Measurements from ENCODE around the gene GCFC2. TPM values are rescaled to one million over a fixed set of nuclear protein-coding genes. Genes with fewer than 3 reads are reported as not detected.

GCFC2 gene
- total RNA-seq, 1 experiment from 2014 or later: 20.1 TPM

DNA sequence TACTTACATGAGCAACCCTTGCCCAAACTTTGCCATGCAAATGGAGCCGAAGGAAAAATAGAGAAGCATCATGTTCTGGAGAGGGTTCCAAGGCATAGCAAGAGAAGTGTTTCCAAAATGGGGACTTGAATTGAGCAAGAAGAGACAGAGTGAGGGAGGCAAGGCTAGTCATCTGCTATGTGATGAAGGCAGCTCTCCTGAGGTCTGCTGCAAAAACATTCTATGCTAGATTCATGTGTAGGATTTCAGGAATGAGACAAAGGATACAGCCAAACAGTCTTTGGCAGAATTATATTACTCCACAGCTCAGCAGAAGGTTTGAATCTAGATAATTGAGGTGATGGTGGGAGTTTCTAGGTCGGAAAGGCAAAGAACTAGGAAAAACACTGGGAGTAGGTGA is 88.2 kb downstream of the GCFC2 start:
- no peaks in the 10 kb centered on the region for H3K9me3 ChIP-seq (ENCODE audit: control insufficient read depth in 1 of 2, insufficient read depth in 1 of 2, low read depth in 1 of 2, low read length in 2 of 2)
- H3K4me2 ChIP-seq (ENCODE audit: low read length): no peak overlapping the region
- H3K9ac ChIP-seq (ENCODE audit: low read length): no peak overlapping the region
- RAD21 ChIA-PET (ENCODE audit: low non-redundant PET in 1 of 2, low total read pairs in 2 of 2, uncharacterized antibody in 2 of 2, unreplicated experiment in 2 of 2): no interaction called here
- no peak overlapping the region for H3K27ac ChIP-seq (ENCODE audit: low read depth, low read length)
- H3K4me1 ChIP-seq (ENCODE audit: control insufficient read depth in 1 of 2, insufficient read depth in 2 of 2, low read length in 2 of 2): peaks cover 0 to 4% of the 10 kb centered on the region in 2 experiments; a peak in 1 of 4 replicates
- ATAC-seq: no peak
- CTCF ChIA-PET: no interaction called here
- DNase-seq (ENCODE audit: low read depth, low spot score): no peak
- no peak overlapping the region for H3K4me3 ChIP-seq (replicated peaks in 1 of 2; ENCODE audit: low read depth in 1 of 2, low read length in 2 of 2)
- H3K79me2 ChIP-seq (ENCODE audit: insufficient read depth, low read length): no peaks in the 10 kb centered on the region
- BruUV-seq (replicated peaks): no TSS peak
- H3K9me2 ChIP-seq (ENCODE audit: insufficient read depth): no peaks in the 10 kb centered on the region
- no peak for TF ChIP-seq FOSL1 (IDR thresholded peaks at IDR 0.05; ENCODE audit: low read depth)
- TF ChIP-seq YY1 (IDR thresholded peaks at IDR 0.05; ENCODE audit: extremely low read depth, insufficient replicate concordance, low read depth, low read length): no peak
- no peak for TF ChIP-seq RAD21 (IDR thresholded peaks at IDR 0.05; ENCODE audit: low read depth)
- TF ChIP-seq POLR2AphosphoS5 (IDR thresholded peaks at IDR 0.05; ENCODE audit: low read depth, low read length): no peak
- TF ChIP-seq EZH2 (IDR thresholded peaks at IDR 0.05): no peak
- TF ChIP-seq EGR1 (IDR thresholded peaks at IDR 0.05; ENCODE audit: low read depth): no peak
- no peak for TF ChIP-seq EZH2phosphoT487 (IDR thresholded peaks at IDR 0.05; ENCODE audit: borderline replicate concordance)
- TF ChIP-seq ZNF274 (IDR thresholded peaks at IDR 0.05; ENCODE audit: low read depth, low read length): no peak
- TF ChIP-seq, protein P1, sequence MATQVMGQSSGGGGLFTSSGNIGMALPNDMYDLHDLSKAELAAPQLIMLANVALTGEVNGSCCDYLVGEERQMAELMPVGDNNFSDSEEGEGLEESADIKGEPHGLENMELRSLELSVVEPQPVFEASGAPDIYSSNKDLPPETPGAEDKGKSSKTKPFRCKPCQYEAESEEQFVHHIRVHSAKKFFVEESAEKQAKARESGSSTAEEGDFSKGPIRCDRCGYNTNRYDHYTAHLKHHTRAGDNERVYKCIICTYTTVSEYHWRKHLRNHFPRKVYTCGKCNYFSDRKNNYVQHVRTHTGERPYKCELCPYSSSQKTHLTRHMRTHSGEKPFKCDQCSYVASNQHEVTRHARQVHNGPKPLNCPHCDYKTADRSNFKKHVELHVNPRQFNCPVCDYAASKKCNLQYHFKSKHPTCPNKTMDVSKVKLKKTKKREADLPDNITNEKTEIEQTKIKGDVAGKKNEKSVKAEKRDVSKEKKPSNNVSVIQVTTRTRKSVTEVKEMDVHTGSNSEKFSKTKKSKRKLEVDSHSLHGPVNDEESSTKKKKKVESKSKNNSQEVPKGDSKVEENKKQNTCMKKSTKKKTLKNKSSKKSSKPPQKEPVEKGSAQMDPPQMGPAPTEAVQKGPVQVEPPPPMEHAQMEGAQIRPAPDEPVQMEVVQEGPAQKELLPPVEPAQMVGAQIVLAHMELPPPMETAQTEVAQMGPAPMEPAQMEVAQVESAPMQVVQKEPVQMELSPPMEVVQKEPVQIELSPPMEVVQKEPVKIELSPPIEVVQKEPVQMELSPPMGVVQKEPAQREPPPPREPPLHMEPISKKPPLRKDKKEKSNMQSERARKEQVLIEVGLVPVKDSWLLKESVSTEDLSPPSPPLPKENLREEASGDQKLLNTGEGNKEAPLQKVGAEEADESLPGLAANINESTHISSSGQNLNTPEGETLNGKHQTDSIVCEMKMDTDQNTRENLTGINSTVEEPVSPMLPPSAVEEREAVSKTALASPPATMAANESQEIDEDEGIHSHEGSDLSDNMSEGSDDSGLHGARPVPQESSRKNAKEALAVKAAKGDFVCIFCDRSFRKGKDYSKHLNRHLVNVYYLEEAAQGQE (IDR thresholded peaks at IDR 0.05; ENCODE audit: low read depth): no peak
- no peak for TF ChIP-seq SIN3A (IDR thresholded peaks at IDR 0.05; ENCODE audit: low read depth)
- H4K20me1 ChIP-seq (ENCODE audit: insufficient read depth): no peaks in the 10 kb centered on the region
- H3K36me3 ChIP-seq (ENCODE audit: control insufficient read depth in 1 of 2, insufficient read depth in 2 of 2, low read length in 2 of 2): no peaks in the 10 kb centered on the region
- H2AFZ ChIP-seq (ENCODE audit: low read depth, low read length, poor library complexity, severe bottlenecking): no peak overlapping the region
- intact Hi-C loops (cut with micrococcal nuclease): no loop called here
- POLR2A ChIA-PET: no interaction called here
- no peaks in the 10 kb centered on the region for H3K27me3 ChIP-seq (ENCODE audit: insufficient read depth, low read length)

Measured in HCT116 (cell line).